Stimulated activated CD4-positive, alpha-beta T cell treated with anti-CD3 and anti-CD28 coated beads, Interleukin-1b, Interleukin-23, amount 100 ng/mL, for 24 hours (primary cell): ENCODE measurements around the gene OR6J1.
"Not testable (repeated sequence)": the region's sequence is repeated elsewhere in the genome, so short reads cannot be mapped to it uniquely, and the experiment has no call there.

Experiments
- DNase-seq, 4 experiments: peaks; one replicate each; pipeline ENCODE4 v3.0.0-alpha.2; 2020; ENCODE audit warnings: low read depth in 4 of 4, low spot score in 1 of 4

The OR6J1 gene

DNA sequence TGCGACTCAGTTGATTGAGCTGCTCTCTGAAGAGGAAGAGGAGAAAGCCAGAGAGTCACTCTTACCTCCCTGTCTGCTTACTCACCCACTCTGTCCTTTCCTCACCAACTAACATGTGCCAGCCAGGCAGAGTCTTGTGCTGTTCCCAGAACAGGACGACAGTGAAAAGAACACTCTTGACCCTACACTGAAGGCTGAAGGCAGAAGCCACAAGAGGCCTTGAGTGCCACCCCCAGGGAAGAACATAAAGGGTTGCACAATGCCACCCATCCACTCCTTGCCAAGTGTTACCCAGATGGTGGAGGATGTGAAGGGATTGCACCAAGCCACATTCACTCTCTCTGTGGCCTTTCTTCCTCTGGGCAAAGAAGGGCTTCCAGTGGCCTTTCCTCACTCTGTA, 33.2 kb downstream of the OR6J1 start:
- DNase-seq = no peak

GRCh38 chr14:22607291-22607690, 36.9 kb downstream of the OR6J1 start:
- DNase-seq = no peak

- DNase-seq = no peak
Measured at GRCh38 chr14:22606380-22606779, 37.8 kb downstream of the OR6J1 start.

DNA sequence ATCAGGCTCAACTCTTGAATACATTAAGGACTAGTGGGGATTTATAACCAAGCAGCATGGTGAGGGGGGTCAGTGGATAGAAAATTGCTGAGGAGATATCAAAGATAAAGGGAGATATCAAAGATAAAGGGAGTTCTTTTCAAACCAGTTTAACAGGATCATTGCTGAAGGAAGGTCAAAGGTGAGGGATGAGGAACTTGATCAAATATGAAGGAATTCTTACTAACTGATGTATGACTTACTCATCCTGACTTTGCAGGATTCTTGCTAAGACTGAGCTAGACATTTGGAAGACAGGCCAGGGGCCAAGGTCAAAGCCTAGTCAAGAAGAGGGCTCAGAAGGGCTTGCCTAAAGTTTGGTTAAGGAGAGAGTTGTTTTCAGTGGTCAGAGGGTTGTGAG, 41.3 kb downstream of the OR6J1 start:
- DNase-seq = no peak

DNA sequence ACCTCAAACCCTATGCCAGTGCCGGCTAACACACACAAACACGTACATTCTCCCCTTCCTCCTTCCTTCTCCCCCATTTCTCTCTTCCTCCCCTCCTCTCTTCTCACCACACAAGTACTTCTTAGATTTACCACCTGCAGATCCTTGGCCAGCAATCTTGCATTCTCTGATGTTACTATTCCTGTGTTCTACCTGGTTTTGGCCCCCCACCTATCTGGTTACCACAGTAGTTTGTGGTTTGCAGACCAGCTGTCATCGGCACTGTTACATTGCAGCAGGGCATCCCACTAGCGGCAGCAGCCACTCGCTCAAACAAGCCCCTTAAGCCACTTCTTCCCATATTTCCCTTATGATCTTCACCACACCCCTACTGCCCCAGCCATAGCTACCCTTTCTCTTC, 42.2 kb downstream of the OR6J1 start:
- DNase-seq = no peak

DNA sequence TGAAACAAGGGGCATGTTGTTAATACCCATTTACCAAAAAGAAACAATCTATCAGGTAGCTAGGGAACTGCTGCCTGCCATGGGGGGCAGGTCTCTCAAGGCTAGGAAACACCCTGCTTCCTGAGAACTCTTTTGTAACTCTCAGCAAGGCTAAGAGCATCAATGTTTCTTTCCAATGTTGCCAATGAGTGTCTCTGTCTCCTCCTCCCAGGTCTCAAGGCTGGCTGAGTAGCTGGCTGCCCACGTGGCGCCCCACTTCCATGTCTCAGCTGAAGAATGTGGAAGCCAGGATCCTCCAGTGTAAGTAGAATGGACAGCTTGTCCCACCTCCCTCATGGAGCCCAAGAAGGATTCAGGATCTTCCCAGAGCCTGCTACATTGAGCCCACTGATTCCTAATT, 42.7 kb downstream of the OR6J1 start:
- no peak for DNase-seq

DNA sequence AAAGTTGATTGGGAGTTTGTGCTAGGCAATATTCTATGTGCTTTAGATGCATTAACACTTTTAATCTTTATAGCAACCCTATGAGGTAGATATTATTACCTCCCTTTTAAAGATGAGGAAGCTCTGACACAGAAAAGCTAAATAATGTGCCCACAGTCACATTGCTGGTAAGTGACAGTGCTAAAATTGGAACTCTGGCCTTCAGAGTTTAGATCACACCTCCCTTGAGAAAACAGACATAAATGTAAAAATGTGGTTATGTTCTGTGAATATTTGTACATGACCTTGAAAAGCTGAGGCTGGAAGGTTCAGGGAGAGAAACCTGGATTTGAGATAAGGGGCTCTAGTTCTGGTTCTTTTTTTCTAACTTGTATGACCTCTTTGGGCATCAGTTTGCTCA, 44.1 kb downstream of the OR6J1 start:
- DNase-seq = no peak

- no peak for DNase-seq
Measured at GRCh38 chr14:22599349-22599748, 44.8 kb downstream of the OR6J1 start.

DNA sequence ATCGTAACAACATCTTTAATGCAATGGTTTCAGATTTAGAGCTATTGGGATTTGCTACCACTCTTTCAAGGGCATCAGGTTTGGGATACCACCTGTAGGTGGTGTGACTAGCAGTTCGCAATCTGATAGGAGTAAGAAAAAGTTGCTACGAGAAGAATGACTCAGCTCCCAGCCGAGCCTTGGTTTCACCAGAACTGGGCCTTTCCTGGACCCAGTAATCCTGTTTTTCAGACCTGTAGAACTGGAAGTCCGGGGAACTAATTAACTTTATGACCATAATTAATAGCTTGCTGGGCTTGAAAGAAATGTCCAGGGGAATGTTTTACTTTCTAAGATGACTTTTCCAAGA, 45.3 kb downstream of the OR6J1 start:
- DNase-seq = peak in 1 of 4 experiments; percentile 23

GRCh38 chr14:22598099-22598895, 45.9 kb downstream of the OR6J1 start, which contains the start of gene ABHD4:
Gene ABHD4, plus strand, starts transcription at chr14:22598300. Its CDS starts 7 bp downstream, at chr14:22598307.
- DNase-seq = peak in 3 of 4 experiments; percentile 27 to 34 (median 29)

DNA sequence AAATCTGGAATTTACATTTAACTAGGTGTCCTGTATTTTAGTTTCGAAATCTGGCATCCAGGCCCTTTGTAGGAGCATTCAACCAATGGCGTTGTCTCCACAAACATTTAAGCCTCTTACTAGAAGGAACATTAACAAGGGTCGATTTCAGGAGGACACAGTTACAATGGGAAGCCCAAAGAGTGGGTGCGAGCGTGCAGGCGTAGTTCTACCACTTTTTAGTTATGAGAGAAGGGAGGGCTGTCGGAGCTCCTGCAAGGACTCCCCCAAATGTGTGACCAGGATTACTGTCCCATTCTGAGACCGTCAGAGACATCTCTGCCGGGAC, 46.4 kb downstream of the OR6J1 start:
- DNase-seq = no peak

DNA sequence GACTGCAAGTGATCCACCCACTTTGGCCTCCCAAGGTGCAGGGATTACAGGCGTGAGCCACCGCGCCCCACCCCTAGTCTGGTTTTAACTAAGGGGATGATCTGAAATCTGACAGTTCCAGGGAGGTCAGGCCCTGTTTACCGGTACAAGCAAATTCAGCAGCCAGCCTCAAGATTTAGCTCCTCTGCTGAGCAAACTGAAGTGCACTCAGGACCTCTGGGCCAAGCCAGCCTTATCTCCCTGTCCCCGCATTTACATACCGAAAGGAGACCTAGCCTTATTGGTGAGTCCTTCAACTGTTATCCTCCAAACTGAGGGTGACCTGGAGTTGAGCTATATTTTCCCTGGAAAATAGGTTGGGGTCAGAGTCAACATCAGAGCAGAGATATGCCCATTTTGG, 46.9 kb downstream of the OR6J1 start:
- no peak for DNase-seq

GRCh38 chr14:22596354-22596879, 47.7 kb downstream of the OR6J1 start:
- DNase-seq = no peak

GRCh38 chr14:22594156-22594716, 49.9 kb downstream of the OR6J1 start:
- DNase-seq = no peak

- DNase-seq = no peak
Measured at GRCh38 chr14:22593601-22594000, 50.6 kb downstream of the OR6J1 start.

DNA sequence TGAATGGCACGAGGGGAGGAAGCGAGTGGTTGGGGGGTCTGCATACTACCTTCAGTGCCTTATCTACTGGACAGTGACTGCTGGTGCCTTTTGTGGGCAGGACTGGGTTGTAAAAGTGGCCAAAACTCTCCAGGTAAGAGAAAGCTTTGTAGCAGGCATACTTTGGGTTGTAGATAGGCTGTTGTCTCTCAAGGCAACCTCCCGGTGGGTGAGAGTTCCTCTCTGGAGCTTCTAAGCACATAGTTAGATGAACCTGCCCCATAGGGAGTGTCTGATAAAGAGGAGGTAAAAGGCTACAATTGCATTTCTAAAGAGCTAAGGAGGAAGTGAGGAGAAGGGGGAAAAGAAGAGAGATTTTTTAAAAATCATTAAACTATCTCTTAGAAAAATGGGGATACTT, 51.0 kb downstream of the OR6J1 start:
- DNase-seq = no peak

GRCh38 chr14:22589096-22589839, 54.9 kb downstream of the OR6J1 start, which contains the start of gene DAD1:
Gene DAD1, minus strand, starts transcription at chr14:22589224. Its CDS starts 67 bp downstream, at chr14:22589157.
- peak; percentile 95 to 99 (median 98) for DNase-seq

DNA sequence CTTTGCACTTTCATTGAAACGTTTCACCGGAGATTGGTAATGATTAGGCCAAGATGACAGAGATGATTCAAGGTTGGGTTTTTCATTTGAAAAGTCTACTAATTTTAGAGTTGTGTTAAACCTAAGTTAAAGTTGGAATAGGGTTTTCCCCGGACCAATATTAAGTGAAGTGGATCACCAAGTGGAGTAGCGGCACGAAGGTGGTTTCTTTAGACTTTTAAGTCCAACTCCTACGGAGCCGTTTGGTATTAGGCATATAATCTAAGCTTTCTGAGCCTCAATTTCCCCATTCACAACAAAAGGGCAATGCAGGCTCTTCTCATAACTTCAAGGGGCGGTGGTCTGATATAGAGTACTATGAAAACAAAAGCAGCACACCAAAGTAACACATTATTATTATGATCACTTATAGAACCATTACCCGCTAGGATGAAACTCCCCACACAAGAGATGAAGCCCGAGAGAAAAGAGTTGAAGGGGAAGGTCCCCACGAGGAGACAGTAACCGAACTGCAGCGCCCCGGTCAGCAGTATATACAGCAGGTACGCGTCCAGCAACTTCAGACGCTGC, 55.5 kb downstream of the OR6J1 start:
- DNase-seq = no peak

- not testable (repeated sequence) for DNase-seq
Measured at GRCh38 chr14:22587677-22588422, 56.3 kb downstream of the OR6J1 start.

DNA sequence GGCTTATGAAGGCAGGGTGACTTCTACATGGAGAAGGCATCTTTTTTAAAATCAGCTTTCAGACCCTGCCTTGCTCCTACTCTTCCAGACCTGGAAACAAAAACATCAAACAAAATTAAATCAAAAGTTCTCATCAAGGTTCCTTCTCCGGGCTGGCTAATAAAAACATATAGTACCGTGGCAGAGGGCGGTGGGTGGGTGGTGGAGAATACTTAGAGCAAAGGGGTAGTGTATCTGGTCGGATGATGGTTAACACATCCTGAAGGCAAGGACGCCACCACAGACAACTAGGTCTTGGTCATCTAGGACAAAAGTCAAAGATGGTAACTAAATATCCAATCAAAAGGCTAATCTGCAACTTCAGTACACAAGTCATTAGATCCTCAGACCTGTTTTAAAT, 56.9 kb downstream of the OR6J1 start:
- no peak for DNase-seq

GRCh38 chr14:22583994-22584393, 60.2 kb downstream of the OR6J1 start:
- DNase-seq = no peak
